Nephron (organoid): ENCODE data around the gene LDB3.
A peak's percentile ranks its signal among the peaks of the same experiment; 100 is the strongest.

Source experiments
- H3K27ac Mint-ChIP-seq, 3 experiments: 2 replicates each; pipeline ENCODE4 v1.8.0; 2020; ENCODE audit warnings: mixed read lengths in 3 of 3, mild to moderate bottlenecking in 2 of 3, moderate library complexity in 1 of 3
- H3K27me3 Mint-ChIP-seq: 2 replicates; pipeline ENCODE4 v1.8.0; 2021; ENCODE audit warnings: low read depth, mild to moderate bottlenecking, moderate library complexity, mixed read lengths
- H3K36me3 Mint-ChIP-seq: 2 replicates; pipeline ENCODE4 v1.8.0; 2020; ENCODE audit warnings: low read depth, mixed read lengths
- H3K4me1 Mint-ChIP-seq: 2 replicates; pipeline ENCODE4 v1.8.0; 2020; ENCODE audit warnings: mixed read lengths
- H3K4me3 Mint-ChIP-seq, 3 experiments: 2 replicates each; pipeline ENCODE4 v1.8.0; 2020; ENCODE audit warnings: mild to moderate bottlenecking in 3 of 3, mixed read lengths in 3 of 3, moderate library complexity in 2 of 3
- H3K9me3 Mint-ChIP-seq: 2 replicates; pipeline ENCODE4 v1.8.0; 2020; ENCODE audit warnings: mixed read lengths
- TF ChIP-seq, protein P1 (sequence below), 3 experiments: fragments of 200-600 bp; sonication (generic); IDR thresholded peaks; one replicate each; pipeline ENCODE4 v1.5.0; 2021; ENCODE audit warnings: antibody characterized with exemption in 3 of 3; ENCODE audit not compliant: unreplicated experiment in 3 of 3

LDB3 gene

DNA sequence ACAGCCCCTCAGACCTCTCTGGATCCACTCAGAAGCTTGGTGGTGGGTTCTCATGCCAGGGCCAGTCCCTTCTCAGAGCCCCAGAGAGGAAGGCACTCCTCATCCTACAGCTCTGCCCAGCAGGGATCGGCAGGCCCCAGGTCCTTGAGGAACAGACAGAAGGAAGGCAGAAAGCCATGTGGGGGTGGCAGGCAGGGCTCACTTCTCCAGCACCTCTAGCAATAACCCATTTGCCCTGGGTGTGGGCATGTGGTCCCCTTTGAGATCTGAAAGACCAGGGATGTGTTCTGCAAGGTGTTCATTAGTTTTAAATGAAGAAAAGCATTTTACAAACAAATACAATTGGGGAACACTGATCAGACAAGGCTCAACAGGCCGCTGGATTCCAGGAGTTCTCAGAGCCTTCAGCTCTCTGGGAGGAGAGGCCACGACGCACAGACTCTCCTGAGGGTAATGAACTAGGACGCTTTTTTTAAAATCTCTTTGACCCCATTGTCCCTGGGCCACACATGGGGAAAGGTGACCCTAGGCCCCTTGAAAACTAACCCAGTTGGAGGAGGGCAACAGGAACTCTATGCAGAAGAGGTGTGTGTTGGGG is 40.6 kb downstream of the LDB3 start:
- H3K9me3 Mint-ChIP-seq: no peaks in the 10 kb centered on the region
- H3K4me1 Mint-ChIP-seq: peaks cover 25% of the 10 kb centered on the region
- TF ChIP-seq, protein P1, sequence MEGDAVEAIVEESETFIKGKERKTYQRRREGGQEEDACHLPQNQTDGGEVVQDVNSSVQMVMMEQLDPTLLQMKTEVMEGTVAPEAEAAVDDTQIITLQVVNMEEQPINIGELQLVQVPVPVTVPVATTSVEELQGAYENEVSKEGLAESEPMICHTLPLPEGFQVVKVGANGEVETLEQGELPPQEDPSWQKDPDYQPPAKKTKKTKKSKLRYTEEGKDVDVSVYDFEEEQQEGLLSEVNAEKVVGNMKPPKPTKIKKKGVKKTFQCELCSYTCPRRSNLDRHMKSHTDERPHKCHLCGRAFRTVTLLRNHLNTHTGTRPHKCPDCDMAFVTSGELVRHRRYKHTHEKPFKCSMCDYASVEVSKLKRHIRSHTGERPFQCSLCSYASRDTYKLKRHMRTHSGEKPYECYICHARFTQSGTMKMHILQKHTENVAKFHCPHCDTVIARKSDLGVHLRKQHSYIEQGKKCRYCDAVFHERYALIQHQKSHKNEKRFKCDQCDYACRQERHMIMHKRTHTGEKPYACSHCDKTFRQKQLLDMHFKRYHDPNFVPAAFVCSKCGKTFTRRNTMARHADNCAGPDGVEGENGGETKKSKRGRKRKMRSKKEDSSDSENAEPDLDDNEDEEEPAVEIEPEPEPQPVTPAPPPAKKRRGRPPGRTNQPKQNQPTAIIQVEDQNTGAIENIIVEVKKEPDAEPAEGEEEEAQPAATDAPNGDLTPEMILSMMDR (IDR thresholded peaks at IDR 0.05; ENCODE audit: unreplicated experiment in 3 of 3): no peak
- H3K4me3 Mint-ChIP-seq: peak overlapping the region in 1 of 3 experiments; percentile 46
- peak overlapping the region; percentile 74 to 96 (median 74) for H3K27ac Mint-ChIP-seq
- no peaks in the 10 kb centered on the region for H3K36me3 Mint-ChIP-seq
- H3K27me3 Mint-ChIP-seq: peaks cover 3% of the 10 kb centered on the region

DNA sequence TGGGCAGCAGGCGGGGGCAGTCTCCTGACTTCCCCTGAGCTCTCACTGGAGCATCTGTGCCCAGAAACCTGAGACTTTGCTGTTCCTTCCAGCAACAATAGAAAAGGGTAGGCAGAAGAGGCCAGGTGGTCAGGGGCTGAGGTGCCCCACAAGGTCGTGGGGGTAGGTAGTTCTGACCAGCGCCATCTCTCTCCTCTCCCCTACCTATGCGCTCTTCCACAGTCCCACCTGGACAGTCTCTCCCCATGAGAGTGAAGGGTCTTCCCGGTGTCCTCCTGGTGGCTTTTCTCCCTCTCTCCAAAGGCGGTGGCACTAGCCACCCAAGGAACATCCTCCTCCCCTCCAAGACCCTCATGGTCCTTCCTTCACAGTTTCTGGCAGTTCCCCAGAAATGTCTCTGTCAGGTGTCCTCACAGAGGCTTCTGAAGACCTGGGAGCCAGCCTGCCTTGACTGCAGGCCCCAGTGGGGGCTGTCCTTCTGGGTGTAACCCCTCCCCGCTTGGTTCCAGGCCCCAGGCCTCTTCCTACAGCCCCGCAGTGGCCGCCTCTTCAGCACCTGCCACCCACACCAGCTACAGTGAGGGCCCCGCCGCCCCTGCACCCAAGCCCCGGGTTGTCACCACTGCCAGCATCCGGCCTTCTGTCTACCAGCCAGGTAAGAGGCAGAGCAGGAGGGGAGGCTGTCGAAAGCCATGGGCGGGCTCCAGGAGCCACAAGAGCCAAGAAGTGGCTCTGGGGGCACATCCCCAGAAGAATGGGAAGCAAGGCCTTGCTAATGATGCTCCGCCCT is 41.3 kb downstream of the LDB3 start:
- Mint-ChIP-seq H3K9me3 (no peaks in the 10 kb centered on the region), H3K4me3 (peak overlapping the region; percentile 77 to 86 (median 85)), H3K4me1 (peaks cover 29% of the 10 kb centered on the region), H3K27me3 (peaks cover 6% of the 10 kb centered on the region), H3K36me3 (no peaks in the 10 kb centered on the region), H3K27ac (peak overlapping the region; percentile 96 to 98 (median 97))
- TF ChIP-seq, protein P1 (IDR thresholded peaks at IDR 0.05; ENCODE audit: unreplicated experiment in 3 of 3): no peak

DNA sequence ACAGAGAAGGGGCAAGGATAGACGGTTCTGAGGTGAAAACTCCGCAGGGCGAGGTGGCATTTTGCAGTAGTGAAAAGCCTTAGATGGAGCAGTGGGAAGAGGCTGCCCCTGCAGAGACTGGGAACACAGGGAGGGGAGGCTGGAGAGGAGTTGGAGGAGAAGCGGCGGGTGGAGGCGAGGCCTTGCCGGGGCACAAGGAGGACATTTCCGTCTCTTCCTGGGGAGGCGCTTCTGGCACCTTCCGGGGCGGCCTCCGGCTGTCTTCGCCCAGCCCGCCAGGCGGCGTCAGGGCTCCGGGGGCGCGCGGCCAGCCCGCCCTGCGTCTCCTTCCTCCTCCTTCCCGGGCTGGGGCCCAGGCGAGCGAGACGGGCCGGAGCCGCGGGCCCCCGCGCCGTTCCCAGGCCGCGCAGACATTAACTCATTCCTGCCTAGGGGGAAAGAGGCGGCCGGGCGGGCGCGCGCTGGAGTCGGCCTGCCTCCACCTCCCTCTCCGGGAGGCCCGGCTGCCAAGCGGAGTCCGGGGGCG is 42.7 kb downstream of the LDB3 start:
- H3K9me3 Mint-ChIP-seq: no peaks in the 10 kb centered on the region
- peak overlapping the region; percentile 96 to 98 (median 97) for H3K27ac Mint-ChIP-seq
- H3K4me1 Mint-ChIP-seq: peaks cover 40% of the 10 kb centered on the region
- no peaks in the 10 kb centered on the region for H3K36me3 Mint-ChIP-seq
- H3K27me3 Mint-ChIP-seq: peaks cover 6% of the 10 kb centered on the region
- peak overlapping the region; percentile 85 to 88 (median 86) for H3K4me3 Mint-ChIP-seq
- TF ChIP-seq, protein P1 (IDR thresholded peaks at IDR 0.05; ENCODE audit: unreplicated experiment in 3 of 3): peak; percentile 92 to 95 (median 93)

DNA sequence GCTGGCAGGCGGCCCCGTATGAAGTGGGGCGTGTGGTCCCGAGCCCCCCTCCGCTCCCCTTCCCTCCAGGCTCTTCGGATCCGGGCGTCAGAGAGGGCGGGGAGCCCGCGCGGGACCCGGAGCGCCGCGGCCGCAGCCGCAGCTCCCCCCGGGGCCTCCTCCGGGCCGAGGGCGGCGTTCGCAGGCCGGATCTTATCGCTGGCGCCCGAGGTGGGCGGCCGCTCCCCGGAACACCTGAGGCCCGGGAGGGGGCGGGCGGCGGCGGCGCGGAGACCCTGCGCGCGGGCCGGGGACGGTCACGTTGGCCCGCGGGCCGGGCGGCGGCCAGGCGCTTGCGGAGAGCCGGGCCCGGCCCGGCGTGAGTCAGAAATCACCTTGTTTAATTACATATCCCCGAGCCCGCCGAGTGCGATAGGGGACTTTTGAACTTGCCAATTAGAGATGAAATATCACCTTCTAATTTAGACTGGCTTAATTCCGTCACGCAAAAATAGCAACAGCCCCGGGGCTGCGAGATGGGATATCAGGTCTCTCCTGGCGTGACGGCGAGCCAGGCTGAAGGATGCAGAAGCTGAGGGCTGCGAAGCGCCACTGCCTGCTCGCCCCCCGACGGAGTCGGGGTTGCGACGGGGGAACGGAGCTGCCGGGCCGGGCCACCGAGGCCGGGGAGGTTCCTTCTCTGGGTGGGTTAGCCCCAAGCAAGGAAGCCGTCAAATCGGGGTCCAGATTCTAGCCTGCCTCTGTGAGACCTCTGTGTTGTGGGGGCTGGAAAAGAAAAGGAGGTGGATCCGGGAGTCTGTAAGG is 43.4 kb downstream of the LDB3 start:
- Mint-ChIP-seq H3K27me3 (peaks cover 6% of the 10 kb centered on the region), H3K36me3 (no peaks in the 10 kb centered on the region), H3K4me1 (peaks cover 42% of the 10 kb centered on the region), H3K27ac (peak overlapping the region; percentile 97 to 99 (median 98)), H3K4me3 (peak overlapping the region; percentile 88 to 95 (median 88)), H3K9me3 (no peaks in the 10 kb centered on the region)
- TF ChIP-seq, protein P1 (IDR thresholded peaks at IDR 0.05; ENCODE audit: unreplicated experiment in 3 of 3): no peak

DNA sequence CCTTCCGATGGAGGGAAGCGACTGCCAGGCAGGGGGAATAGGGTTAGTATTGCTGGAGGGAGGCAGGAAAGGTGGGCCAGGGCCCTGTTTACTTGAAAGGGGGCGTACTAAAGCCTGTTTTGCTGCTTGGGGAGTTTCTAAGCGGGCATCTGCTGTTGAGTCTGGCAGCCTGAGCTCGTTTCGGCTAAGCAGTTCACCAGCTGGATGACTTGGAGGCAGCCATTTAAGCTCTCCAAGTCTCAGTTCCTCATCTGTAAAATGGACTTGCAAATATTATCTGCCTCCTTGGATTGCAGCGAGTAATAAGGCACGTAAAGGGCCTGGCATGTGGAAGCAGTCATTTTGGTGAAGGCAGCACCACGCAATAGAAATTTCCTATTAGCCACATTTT is 44.0 kb downstream of the LDB3 start:
- peak overlapping the region; percentile 88 to 95 (median 88) for H3K4me3 Mint-ChIP-seq
- H3K9me3 Mint-ChIP-seq: no peaks in the 10 kb centered on the region
- H3K27ac Mint-ChIP-seq: peak overlapping the region; percentile 97 to 99 (median 97)
- H3K36me3 Mint-ChIP-seq: no peaks in the 10 kb centered on the region
- peaks cover 42% of the 10 kb centered on the region for H3K4me1 Mint-ChIP-seq
- H3K27me3 Mint-ChIP-seq: peaks cover 6% of the 10 kb centered on the region
- TF ChIP-seq, protein P1 (IDR thresholded peaks at IDR 0.05; ENCODE audit: unreplicated experiment in 3 of 3): no peak
